Vagina (tissue), 2 donors: ENCODE results near the gene SUPT20HL1.
"Not testable (repeated sequence)": the region's sequence is repeated elsewhere in the genome, so short reads cannot be mapped to it uniquely, and the experiment has no call there.

Experiments
- CTCF ChIP-seq, 3 experiments: fragments of 450-650 bp in 2 of 3; fragments of 200-600 bp in 1 of 3; sonication (generic) in 1 of 3; IDR thresholded peaks; one replicate each; pipeline ENCODE4 v1.5.1; 2017 to 2019; ENCODE audit warnings: antibody characterized with exemption in 3 of 3, mild to moderate bottlenecking in 2 of 3, moderate library complexity in 2 of 3
- POLR2A ChIP-seq, 2 donors: fragments of 450-650 bp; IDR thresholded peaks; one replicate each; pipeline ENCODE4 v1.6.1; 2017; ENCODE audit warnings: antibody characterized with exemption in 2 of 2, mild to moderate bottlenecking in 2 of 2, moderate library complexity in 2 of 2
- POLR2AphosphoS5 ChIP-seq, 2 donors: sonication (generic); formaldehyde crosslinking; IDR thresholded peaks; one replicate each; pipeline ENCODE4 v1.9.0; 2017; ENCODE audit warnings: antibody characterized with exemption in 2 of 2, mild to moderate bottlenecking in 2 of 2, low read depth in 1 of 2; ENCODE audit not compliant: insufficient read depth in 1 of 2

- TF ChIP-seq POLR2A (IDR thresholded peaks at IDR 0.05); CTCF (IDR thresholded peaks at IDR 0.05); POLR2AphosphoS5 (IDR thresholded peaks at IDR 0.05; ENCODE audit: insufficient read depth in 1 of 2, low read depth in 1 of 2): not testable (repeated sequence)
Measured at GRCh38 chrX:24311507-24312248, 48.8 kb upstream of the SUPT20HL1 start.
